HG03354 (cell line): Measurements from ENCODE around the gene THOP1.

ENCODE experiments used
- ATAC-seq: cut with Tn5 transposase; IDR thresholded peaks from one replicate; pipeline ENCODE4 v1.9.1; 2021; ENCODE audit warnings: mild to moderate bottlenecking; ENCODE audit not compliant: unreplicated experiment, poor library complexity, severe bottlenecking

Gene THOP1

DNA sequence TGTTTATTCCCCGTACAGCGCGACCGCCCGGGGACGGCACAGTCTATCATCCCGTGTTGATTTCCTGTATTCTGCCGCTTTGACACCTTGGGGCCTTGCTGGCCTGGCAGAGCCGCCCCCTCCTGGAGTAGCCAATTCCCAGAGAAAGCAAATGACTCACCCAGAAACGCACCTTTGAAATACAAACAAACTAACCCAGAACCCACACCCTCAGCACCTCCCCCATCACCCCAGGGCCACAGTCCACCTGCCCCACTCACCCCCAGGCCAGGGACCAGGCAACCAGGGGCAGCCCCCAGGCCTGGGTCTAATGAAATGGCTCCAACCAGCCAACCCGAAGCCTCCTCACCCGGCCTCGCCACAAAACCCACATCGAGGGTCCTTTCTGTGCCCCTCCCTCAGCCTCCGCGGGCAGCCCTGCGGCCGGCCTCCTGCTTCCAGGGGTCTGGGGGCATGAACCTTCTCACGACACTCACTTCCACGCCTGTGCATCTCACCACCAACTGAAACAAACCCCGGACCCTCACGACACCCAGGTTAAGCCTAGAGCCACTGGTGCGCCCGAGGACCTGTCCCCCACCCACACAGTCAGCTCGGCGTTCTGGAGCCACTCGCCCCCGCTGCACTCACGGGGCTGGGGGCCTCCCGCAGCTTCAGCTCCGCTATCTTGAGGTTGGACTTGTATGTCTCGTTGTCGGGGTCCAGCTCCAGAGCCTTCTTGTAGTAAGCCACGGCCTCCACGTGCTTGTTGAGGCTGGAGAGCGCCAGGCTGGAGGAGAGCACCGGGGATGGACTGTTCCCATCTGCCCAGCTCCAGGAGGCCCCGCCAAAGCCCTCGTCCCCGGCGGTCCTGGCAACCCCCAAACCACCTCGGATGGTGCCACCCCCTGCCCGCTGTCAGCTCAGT lies 23.2 kb upstream of the THOP1 start:
- no peak for ATAC-seq

DNA sequence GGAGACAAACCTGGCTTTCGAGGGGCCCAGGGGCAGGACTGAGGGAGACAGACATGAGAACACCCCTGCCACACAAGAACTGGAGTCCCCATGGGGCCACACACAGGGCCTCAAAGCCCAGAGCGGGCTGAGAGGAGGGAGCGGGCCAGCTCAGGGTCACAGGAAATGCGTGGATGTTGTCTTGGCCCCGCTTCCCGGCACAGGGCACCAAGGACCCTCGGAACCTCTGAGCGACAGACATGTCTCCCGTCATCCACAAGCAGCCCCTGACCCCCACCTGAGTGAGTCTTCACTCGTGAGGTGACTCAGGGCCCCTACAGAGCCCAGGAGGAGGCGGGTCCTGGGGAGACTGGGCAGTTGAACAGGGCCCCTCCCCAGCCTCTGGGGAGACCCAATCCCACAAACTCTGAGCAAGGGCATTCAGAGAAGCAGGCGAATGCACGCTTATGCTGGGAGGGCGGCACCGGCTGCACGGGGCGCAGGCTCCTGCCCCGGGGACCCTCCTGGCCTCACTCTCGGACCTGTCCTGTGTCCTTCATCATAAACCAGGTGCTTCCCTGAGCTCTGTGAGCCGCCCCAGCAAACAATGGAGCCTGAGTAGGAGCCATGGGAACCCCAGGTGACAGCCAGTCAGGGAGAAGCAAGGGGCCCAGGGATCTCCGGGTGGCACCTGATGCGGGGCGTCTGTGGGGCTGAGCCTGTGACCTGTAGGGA lies 22.4 kb upstream of the THOP1 start:
- no peak for ATAC-seq

DNA sequence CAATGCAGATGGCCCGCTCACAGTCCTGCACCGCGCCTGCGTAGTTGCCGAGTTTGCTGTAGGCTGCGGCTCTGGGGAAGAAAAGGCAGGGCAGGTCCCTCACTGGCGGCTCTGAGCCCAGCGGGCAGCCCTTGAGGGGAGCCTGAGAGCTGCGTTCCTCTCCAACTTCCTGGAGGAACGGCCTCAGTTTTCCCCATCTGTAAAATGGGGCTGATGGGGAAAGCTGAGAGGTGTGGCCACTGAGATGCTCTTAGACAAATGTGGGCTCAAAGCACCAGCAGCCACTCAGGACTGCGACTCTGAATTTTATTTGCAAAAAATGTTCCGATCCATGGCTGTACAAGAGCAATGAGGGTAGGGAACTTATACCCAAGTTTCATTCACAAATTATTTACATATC lies 21.6 kb upstream of the THOP1 start:
- ATAC-seq, result no peak

DNA sequence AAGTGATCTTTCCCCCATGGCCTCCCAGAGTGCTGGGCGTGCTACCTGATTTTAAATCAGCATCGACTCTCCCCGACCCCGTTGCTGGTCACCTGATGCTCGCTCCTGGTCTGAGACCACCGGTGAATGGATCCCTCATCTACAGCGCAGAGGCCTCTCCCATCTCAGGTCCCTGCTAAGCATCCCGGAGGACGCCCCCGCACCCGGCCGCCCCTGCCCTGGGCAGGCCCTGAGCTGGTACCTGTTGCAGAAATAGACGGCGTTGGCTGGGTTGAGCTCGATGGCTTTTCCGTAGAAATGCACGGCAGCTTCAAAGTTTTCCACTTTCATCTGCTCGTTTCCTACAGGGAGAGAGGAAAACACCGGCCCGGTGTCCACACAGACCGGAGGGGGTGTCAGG lies 20.4 kb upstream of the THOP1 start:
- no peak for ATAC-seq

DNA sequence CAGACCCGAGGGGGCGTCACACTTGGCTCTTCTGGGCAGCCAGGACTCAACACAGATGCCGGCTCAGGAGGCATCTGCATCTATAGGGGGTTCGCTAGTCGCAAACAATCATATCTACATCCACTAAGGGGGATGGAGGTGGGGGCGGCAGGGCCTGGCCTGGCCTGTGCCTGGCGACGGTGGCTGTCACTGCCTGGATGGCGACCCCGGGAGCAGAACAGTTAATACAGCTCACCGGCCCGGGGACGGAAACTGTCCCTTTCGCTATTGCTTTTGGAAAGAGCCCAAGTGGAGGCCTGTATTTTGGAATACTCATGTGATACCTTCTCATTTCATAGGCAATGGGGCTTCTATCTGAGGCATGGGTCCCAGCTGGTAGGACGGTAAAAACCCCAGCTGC lies 19.9 kb upstream of the THOP1 start:
- no peak for ATAC-seq

DNA sequence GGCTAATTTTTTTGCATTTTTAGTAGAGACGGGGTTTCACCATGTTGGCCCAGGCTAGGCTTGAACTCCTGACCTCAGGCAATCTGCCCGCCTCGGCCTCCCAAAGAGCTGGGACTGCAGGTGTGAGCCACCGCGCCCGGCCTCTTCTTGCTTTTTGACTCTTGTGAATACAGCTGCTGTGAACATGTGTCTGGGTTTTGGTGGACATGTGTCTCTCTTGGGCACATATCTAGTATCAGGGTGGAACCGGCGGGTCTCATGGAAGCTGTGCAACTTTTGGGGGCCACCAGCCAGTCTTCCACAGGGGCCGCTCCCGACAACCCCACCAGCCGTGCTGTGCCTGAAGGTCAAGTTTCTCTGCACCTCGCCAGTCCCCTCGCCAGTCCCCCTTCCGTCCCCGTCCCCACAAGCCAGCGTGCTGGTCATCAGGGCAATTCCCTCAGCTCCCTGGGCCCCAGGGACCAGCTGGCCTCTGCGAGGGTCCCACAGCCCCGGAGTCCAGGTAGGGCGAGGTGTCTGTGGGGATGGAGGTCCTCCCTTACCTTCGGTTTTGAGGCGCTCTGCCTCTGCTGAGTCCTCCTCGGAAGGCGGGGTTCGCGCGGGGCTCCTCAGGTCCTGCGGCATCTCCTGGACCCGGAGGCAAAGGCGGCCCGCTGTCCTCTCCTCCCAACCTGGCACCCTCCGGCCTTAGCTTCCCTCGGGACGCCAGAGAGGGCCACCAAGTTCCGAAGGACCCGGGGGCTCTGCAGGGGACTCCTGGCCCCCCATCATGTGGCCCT lies 18.5 kb upstream of the THOP1 start:
- no peak for ATAC-seq

DNA sequence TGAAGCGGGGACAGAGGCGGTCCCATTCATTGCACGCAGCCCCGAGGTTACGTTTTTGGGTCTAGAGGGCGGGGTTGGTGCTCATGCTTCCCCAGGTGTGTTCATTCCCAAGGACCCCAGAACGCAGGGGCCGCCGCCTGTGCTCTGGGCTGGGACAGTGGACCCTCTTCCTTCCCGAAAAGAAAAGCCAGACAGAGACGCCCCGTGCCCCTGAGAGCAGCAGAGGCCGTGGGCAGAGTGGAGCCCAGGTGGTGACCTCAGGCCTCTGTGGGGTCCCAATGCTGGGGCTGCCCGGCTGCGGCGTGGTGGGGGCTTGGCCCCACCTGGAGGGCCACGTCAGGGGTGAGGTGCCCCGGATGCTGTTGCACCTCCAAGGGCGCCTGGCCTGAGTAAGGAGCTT lies 17.6 kb upstream of the THOP1 start:
- no peak for ATAC-seq

DNA sequence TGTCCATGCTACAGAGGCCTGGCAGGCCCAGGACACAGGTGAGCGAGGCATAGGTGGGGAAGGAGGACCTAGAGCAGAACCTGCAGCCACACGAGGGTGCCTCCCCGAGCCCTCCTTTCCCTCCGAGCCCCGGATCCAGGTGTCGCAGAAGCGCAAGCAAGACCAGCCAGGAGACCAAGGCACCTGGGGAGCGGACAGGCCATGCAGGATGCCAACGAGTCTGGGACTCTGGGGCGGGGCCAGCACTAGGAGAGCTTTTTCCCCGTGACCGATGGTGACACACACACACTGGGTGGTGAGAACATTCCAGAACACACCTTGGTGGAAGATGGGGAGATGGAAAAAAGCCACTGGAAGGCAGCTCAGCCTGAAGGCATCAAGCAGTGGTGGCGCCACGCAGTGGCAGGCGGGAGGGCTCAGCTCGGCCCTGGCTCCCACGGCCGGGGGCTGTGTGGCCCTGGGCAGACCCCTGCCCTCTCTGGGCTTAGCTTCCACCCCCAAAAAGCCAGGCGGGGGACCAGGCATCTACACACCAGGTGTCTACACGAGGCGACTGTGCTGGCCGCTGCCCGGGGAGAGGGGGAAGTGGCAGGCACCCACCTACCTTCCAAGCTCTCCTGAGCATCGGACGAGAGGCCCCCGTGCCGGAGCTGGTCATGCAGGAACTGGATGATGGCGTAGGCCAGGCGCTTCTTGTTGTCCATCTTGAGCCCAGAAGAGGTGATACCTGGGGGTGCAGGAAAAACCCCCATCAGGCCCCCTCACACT lies 16.8 kb upstream of the THOP1 start:
- ATAC-seq, result no peak

DNA sequence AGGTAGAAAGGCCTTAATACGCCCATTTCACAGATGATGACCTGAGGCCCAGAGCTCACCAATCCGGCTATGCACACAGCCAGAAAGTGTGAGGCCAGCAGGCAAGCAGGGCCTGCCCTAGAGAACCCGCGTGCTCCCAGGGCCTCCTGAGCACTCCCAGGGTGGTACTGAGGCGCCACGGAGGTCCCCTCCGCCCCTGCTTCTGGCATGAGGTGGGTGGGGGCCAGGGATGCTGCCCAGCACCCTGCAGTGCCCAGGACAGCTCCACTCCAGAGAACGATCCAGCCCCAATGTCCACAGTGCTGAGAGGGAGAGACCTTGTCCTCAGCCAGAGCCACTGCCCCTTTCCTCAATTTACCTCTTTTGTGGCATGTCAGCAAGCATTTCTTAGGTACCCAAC lies 16.1 kb upstream of the THOP1 start:
- no peak for ATAC-seq

DNA sequence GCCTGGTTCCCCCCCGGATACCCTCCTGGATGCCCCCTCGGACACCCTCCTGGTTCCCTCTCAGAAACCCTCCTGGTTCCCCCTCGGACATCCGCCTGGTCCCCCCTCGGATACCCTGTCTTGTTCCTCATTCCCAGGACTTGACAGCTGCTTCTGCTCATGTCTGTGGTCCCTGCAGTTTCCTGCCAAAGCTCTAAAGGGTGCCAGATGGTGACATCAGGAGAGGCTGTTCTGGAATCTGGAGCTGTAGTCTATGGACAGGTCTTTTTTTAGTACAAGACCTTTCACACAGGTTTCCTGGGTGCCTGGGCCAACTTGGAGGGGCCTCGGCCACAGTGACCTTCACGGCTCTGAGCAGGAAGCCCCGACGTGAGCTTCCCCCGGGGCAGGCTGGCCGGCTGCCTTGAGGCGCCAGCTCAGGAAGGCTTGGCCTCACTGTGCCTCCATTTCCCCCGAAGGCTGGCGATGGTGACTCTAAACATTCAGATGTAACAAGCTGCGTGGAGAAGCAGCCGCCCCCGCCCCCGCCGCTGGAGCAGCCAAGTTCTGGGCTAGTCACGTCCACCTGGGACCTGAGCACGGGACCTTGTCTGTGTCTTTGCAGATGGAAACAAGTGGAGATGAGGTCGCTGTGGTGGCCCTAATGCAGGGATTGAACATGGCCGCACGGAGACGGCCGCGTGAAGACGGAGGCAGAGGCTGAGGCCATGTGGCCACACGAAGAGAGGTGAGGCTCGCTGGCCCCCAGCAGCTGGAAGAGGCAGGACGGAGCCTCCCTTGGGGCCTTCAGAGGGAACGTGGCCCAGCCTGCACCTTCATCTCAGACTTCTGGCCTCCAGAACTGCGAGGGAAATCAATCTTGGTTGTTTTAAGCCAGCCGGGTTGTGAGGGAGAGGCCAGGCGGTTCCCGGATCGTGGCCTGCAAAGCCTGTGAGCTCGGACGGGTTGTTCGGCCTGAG lies 15.0 kb upstream of the THOP1 start:
- ATAC-seq, result no peak

DNA sequence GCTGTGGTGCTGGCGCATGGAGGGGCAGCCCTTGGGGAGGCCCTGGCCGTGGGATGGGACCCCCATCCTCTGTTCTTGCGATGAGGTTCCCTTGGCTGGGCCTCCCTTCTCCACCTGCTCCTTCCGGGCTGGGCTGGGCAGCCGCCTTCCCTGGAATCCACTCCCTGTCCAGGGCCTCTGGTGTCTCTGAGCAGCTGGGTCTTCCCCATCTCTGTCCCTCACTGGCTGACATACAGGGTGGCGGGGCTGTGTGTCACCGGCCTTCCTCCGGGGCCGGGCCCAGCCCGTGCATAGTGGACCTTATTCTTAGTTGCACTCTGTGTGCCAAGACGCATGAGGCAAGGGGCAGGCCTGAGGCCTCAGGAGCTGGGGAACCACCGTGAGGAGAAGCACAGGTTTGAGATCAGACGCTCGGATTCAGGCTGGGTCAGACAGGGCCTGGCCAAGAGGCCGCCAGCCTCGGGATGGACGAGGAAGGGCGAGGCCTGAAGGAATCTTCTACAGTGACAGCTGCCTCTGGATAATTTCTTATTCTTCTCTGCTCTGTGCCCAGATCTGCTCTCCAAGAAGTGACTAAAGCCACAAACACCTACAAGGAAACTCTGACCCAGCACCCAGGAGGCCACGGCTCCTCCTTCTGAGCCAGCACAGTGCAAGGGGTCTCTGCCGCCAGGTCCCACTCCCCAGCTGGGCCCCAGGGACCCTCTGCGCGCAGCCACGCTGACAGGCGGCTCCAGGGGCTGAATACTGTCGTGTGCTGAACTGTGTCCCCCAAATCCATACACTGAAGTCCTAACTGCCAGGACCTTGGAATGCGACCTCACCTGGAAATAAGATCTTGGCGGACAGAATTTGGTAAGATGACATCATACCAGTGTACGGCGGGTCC lies 13.3 kb upstream of the THOP1 start:
- ATAC-seq, result no peak

DNA sequence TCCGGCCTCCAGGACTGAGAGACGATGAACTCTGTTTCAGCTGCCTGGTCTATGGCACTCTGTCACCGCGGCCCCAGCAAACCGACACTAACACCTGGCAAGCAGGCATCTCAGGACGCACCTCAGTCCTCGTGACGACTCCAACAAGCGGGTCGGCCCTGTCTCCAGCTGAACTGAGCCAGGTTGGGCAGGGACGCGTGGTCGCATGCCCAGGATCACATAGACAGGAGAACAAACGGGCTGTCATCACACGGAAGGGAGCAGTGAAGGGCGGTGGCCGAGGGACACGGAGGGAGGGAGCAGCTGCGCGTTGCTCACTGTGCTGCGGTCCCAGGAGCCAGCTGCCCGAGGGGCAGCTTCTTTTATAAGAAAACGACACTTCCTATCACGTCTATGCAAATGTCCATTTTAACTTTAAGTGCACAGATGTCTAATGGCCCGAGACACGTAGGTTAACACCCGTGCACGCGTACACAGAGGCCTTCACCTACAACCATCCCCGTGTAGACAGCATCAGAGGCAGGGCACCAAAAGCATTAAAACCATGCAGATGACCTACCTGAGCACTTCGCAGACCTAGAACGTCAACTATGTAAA lies 11.1 kb upstream of the THOP1 start:
- ATAC-seq, result no peak

DNA sequence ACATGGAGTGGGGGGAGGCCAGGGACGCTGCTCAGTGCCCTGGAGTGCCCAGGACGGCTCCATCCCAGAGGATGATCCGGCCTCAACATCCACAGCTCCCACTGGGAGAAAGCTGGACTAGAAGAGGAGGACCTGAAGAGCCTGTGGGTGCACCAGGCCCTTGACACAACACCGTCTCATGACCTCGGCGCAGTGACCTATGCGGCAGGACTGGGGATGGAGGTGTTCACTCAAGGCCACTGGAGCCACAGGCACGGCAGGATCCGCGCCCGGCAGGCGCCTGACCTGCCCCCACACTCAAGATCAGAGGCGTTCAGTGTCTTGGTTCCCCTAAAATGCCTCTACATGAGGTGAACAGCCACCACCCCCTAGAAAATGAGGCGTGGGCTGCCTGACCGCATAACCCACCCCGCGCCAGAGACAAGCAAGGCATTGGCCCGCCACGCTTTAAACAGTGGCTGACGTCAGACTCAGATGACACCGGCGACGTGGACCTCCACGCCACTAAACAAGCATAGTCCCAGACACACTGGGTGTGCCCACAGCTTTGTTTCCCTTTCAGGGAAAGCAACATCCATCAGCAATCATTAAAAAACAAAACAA lies 10.2 kb upstream of the THOP1 start:
- ATAC-seq, result no peak

DNA sequence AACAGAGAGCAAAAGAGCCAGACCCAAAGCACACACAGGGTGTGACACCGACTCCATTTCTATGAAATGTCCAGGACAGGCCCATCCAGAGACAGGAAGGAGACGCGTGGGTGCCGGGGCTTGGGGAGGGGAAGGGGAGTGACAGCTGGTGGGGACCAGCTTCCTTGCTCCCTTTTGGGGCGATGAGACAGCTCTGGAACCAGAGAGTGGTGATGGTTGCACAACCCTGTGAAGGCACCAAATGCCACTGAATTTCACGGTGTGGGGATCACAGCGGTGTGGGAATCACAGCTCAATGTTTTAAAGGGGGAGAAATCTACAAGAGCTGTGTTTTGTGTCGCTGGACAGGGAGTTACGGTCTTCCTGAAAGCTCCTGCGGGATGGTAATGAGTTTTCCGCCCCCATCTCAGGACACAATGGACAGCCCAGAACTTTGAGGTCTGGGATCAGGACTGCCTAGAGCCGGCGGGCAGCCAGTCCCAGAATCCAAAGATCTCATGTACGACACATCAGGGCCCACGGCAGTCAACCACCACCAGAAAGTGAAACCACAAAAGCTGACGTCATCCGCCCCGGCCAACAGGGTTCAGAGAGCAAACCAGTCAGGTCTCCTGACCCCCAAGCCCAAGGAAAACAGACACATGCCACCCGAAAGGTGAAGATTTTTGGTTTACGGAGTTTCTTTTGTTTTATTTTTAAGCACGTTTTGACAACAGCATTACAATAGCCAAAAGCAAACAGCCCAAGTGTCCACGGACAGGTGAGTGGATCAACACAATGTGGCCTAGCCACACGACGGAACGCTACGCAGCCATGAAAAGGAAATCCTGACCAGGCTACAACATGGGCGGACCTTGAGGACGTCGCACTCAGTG lies 9.5 kb upstream of the THOP1 start:
- no peak for ATAC-seq

DNA sequence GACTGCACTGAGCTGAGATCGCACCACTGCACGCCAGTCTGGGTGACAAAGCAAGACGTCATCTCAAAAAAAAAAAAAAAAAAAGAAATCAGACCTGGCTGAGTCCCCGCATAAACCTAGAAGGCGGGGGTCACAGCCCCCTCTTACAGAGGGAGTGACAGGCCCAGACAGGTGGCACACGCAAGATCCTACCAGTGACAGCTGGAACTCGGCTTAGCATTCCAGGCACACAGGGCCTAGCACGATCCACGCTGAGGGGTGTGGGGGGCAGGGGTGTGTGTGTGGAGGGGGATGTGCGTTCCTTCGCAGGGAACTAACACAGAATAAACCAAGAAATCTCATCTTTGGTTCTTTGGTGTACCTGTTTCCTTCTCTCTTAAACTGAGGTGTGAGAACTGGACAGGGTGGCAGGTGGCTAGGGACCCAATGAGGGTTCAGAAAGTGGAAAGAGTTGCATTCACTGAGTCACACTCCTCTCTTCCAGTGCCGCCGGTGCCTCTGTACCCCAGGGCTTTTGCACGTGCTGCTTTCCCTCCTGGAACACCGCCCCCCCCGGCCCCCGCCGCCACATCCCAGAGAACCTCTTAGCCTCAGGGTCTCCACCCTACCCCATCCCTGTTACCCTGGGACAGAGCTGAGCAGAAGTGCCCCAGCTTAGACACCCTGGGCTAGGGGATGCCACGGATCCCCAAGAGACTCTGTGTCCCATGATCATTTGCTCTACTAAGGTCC lies 7.2 kb upstream of the THOP1 start:
- no peak for ATAC-seq
